Activated CD8-positive, alpha-beta memory T cell treated with anti-CD3 and anti-CD28 coated beads for 4 hours (primary cell): ENCODE results near the gene SLC9C1.

Experiments used
- DNase-seq, 2 donors: peaks; one replicate each; pipeline ENCODE4 v3.0.0-alpha.2; 2020; ENCODE audit warnings: low read depth in 2 of 2

The SLC9C1 gene

GRCh38 chr3:112307557-112307956, 13.5 kb upstream of the SLC9C1 start:
- no peak for DNase-seq

DNA sequence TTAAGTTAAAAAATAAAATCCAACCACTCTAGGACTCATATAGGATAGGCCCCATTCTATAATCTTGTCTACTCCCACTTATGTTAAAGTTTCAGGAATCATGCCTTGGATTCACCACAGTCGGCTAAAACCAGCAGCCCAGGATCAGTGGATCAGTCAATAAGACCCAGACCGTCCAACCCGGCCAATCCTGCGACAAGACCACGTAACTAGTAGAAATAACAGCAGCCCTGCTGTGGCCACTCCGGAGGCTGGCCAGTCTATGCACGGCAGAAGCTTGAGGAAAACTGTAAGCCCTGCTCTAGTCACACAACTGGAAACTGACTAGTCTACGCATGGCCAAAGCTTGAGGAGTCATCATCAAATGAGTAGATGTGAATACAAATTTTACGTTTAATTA, 12.8 kb upstream of the SLC9C1 start:
- DNase-seq: no peak

DNA sequence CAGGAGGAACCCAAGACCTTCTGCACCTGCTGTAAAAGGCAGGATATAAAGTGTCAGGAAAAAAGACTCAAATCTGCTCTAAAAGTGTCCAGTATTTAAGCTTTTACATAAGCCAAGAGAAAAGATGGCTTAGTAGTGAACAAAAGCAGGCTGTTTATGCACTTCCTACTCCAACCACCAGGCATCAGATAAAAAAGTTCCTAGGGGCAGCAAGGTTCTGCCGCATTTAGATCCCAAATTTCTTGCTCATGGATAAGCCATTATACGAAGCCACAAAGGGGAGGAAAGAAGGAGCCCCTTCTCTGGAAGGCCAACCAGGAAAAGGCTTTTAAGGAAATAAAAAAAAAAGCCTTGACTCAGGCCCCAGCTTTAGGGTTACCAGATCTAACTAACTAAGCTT, 10.6 kb upstream of the SLC9C1 start:
- no peak for DNase-seq

GRCh38 chr3:112303764-112304325, 9.8 kb upstream of the SLC9C1 start:
- no peak for DNase-seq

- no peak for DNase-seq
Observed at GRCh38 chr3:112302881-112303763, 9.1 kb upstream of the SLC9C1 start.

GRCh38 chr3:112302150-112302830, 8.3 kb upstream of the SLC9C1 start:
- DNase-seq: no peak

DNA sequence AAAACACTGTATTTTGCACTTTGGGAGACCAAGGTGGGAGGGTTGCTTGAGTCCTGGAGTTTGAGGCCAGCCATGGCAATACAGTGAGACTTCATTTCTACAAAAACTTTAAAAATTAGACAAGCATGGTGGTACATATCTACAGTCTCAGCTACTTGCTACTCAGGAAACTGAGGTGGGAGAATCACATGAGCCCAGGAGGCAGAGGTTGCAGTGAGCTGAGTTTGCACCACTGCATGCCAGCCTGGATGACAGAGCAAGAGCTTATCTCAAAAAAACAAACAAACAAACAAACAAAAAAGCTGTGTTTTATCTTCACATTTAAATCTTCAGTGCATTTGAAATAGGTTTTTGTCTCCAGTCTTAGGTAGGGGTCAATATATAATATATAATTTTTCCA, 4.8 kb upstream of the SLC9C1 start:
- no peak for DNase-seq

DNA sequence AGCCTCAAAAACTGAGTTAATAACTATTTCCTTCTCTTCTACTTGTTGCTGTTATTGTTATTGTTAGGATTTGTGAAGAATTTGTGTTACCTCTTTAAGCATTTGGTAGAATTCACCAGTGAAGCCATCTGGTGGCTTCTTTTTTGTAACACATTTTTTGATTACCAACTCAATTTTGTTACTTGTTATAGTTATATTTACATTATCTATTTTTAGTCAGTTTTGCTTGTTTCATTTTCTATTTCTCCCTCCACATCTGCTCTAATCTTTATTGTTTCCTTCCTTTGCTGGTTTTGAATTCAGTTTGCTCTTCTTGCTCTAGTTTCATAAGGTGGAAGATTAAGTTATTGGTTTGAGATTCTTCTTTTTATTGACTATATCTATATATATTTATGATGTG, 3.7 kb upstream of the SLC9C1 start:
- DNase-seq: no peak

GRCh38 chr3:112289011-112289410, 5.0 kb downstream of the SLC9C1 start:
- no peak for DNase-seq

GRCh38 chr3:112280266-112280665, 13.8 kb downstream of the SLC9C1 start:
- DNase-seq: no peak

DNA sequence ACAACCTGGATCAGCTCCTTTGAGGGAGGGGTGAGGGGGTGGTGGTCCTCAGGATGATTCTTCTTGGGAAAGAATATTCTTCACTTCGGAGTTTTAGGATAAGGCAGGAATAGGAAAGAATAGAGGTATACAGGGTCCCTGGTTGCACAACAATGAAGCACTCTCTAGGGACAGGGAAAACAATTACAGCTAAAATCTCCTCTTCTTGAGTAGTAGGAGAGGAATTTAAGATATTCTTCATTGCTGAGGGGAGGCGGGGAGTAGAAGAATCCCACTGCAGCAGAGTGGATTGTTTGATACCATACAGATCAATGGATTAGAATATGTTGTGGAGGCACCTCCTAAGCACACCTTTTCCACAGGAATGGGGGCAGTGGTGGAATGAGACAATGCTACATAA, 20.5 kb downstream of the SLC9C1 start:
- DNase-seq: no peak

DNA sequence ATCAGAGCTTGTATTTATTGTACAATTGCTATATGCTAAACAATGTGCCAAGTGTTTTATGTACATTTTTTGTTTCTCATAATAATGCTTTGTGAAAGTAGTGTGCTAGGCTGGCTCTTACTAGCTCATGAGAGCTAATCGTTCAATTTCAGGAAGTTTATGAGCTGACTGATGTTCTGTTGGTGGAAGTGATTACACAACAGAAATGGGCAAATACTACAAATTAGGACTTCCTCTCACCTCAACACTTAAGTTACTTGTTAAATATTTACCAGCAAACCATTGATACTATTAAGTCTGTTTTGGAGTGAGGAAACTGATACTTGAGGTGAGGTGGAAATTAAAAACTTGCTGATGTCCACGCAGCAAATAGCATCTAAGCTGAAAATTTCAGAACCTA, 32.3 kb downstream of the SLC9C1 start:
- DNase-seq: no peak

DNA sequence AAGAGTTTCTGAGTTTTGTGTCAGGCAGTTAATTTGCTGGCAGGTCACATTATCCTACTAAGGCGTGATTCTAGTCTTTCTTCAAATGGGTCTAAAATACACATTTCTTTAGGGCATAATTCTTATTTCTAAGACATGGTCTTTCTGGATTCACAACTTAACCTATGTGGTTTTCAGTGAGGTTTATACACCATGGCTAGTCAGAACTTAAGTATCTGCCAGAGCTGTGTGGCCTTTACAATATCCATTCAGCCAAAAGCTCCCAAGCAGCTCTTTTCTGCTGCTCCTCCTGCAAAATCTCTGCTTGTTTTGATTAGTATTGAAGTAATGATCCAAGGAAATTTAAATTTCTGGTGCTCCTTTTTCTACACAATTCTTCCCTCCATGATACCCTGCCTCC, 33.5 kb downstream of the SLC9C1 start:
- DNase-seq: no peak

- DNase-seq: no peak
Observed at GRCh38 chr3:112253301-112253971, 40.6 kb downstream of the SLC9C1 start.

GRCh38 chr3:112247900-112248299, 46.1 kb downstream of the SLC9C1 start:
- no peak for DNase-seq

DNA sequence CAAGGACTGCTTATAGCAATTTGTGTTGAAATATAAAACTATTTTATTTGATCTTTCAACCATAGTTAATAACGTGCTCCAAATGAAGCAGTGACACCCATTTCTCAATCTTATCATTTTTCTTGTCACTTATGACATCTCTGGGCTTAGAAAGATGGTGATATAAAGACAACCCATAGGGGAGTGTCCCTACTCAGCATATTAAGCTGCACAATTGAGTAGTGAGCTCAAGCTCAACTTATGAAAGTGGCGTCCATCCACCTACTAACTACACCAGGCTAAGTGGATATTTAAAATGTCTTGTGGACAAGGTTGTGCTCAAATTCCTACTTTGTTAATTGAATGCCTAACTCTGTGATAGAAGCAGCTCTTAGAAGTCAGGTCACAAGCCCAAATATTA, 46.7 kb downstream of the SLC9C1 start:
- no peak for DNase-seq

GRCh38 chr3:112233083-112233482, 60.9 kb downstream of the SLC9C1 start:
- no peak for DNase-seq

DNA sequence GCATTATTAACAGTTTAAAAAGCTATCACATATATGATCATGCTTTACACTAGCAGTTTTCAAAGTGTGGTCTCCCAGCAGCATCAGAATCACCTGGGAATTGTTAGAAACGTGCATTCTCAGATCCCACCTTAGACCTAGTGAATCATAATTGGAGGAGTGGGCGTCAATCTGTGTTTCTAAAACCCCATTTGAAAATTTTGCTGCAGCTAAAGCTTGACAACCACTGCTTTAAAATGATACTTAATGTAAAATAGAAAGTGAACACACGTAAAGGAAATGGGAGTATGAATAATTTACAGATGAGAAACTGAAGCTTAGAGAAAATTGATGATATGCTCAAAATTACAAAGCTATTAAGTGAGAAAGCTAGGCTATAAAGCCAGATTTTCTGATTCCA, 62.3 kb downstream of the SLC9C1 start:
- no peak for DNase-seq

GRCh38 chr3:112230033-112230432, 64.0 kb downstream of the SLC9C1 start:
- DNase-seq: no peak

GRCh38 chr3:112228786-112229185, 65.2 kb downstream of the SLC9C1 start:
- no peak for DNase-seq

GRCh38 chr3:112200317-112200666, 93.7 kb downstream of the SLC9C1 start:
- no peak for DNase-seq

DNA sequence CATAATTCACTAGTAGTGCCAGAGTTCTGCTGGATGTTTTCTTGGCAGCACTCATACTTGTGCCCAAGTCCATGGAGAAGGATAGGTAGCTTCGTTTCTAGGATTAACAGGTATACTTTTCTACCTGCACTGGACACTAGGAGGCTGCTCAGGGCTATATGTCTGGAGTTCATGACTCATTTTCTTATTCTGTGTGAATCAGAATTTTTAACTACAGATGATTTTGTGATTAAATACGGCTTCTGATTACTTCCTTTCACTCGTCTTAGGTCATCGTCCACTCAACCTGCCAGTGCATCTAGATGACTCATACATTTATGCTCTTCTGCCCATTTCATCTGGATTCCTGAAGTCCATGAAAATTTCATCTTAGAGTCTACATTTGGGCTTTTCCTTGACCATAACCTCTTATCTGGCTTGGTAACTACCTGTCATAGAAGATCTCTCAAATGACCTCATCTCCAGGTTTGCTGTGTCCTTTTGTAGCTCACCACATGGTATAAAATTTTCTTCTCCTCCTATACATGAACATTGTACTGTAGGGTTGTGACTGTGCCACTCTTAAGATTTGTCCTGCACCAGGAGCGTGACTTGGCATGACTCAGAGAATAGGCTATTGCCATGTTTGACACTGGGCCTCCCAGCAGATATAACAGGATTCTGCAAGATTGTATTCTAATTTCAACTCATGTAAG, 94.2 kb downstream of the SLC9C1 start:
- no peak for DNase-seq
